Cardiac muscle cell (in vitro differentiated cells and primary cell): ENCODE data around the gene MBIP. TPM values are rescaled to one million over a fixed set of nuclear protein-coding genes. Genes with fewer than 3 reads are reported as not detected.

ENCODE experiments used
- DNase-seq, 2 donors: peaks; one replicate each; pipeline versions ENCODE4 v3.0.0 to v3.0.0-alpha.2; 2010 to 2017; ENCODE audit warnings: low read depth in 1 of 2, low spot score in 1 of 2
- H3K27ac ChIP-seq: fragments of 200-600 bp; sonication (generic); 2 replicates; pipeline ENCODE4 v1.5.1; 2016
- H3K27me3 ChIP-seq: fragments of 200-600 bp; sonication (generic); 2 replicates; pipeline ENCODE4 v1.6.0; 2016; ENCODE audit warnings: control low read depth
- H3K36me3 ChIP-seq: fragments of 200-600 bp; sonication (generic); 2 replicates; pipeline ENCODE4 v1.5.1; 2016; ENCODE audit warnings: control low read depth
- H3K4me1 ChIP-seq: fragments of 200-600 bp; sonication (generic); 2 replicates; pipeline ENCODE4 v1.8.1; 2017; ENCODE audit warnings: low read depth, mild to moderate bottlenecking, mixed run types
- H3K4me3 ChIP-seq: fragments of 200-600 bp; sonication (generic); 2 replicates; pipeline ENCODE4 v1.5.1; 2016; ENCODE audit warnings: mild to moderate bottlenecking
- H3K9me3 ChIP-seq: fragments of 200-600 bp; sonication (generic); 2 replicates; pipeline ENCODE4 v1.5.1; 2017; ENCODE audit warnings: low read depth, mild to moderate bottlenecking, control low read depth
- CTCF ChIP-seq: IDR thresholded peaks from 2 replicates; pipeline ENCODE4 v1.5.1; 2012; ENCODE audit warnings: low read depth, mild to moderate bottlenecking, low read length
- polyA plus RNA-seq: library from polyadenylated mRNA; unstranded; fragments of >200 nt; fragmentation: Nextera tagmentation; extraction: Ambion mirVana; gene quantifications from 2 replicates; pipeline ENCODE4 v1.2.1, GENCODE V29; 2016
- total RNA-seq: library from RNA; depleted of rRNA; stranded (reverse); fragments of >200 nt; gene quantifications from 2 replicates; pipeline ENCODE4 v1.2.3, GENCODE V29; 2016

The MBIP gene
- total and polyA plus RNA-seq, 2 experiments from 2014 or later, result 12.6 to 30.9 TPM

- TF ChIP-seq CTCF, result no peak
- no peaks in the 10 kb centered on the region for H3K9me3 ChIP-seq
- H3K27me3 ChIP-seq, result peaks cover 16% of the 10 kb centered on the region
- no peaks in the 10 kb centered on the region for H3K36me3 ChIP-seq
- DNase-seq, result no peak
- H3K4me3 ChIP-seq, result peak overlapping the region; percentile 55
- peak overlapping the region; percentile 90 for H3K27ac ChIP-seq
- H3K4me1 ChIP-seq, result peaks cover 13% of the 10 kb centered on the region
Measured at GRCh38 chr14:36319899-36320199, 588 bp downstream of the MBIP start.

GRCh38 chr14:36317650-36318049 is 2.8 kb downstream of the MBIP start:
- Histone ChIP-seq H3K4me1 (peaks cover 13% of the 10 kb centered on the region), H3K27me3 (peaks cover under 1% of the 10 kb centered on the region), H3K36me3 (no peaks in the 10 kb centered on the region), H3K4me3 (no peak overlapping the region), H3K27ac (no peak overlapping the region), H3K9me3 (no peaks in the 10 kb centered on the region)
- no peak for DNase-seq
- no peak for TF ChIP-seq CTCF

GRCh38 chr14:36316131-36316530 is 4.3 kb downstream of the MBIP start:
- no peak for TF ChIP-seq CTCF

GRCh38 chr14:36315159-36315853 is 5.1 kb downstream of the MBIP start:
- Histone ChIP-seq H3K27me3 (no peaks in the 10 kb centered on the region), H3K4me3 (no peak overlapping the region), H3K27ac (no peak overlapping the region), H3K36me3 (peaks cover 3% of the 10 kb centered on the region), H3K4me1 (peaks cover 17% of the 10 kb centered on the region), H3K9me3 (no peaks in the 10 kb centered on the region)
- no peak for DNase-seq
- TF ChIP-seq CTCF, result no peak

More at GRCh38 chr14:36316131-36316530, 4.3 kb downstream of the MBIP start:
- Histone ChIP-seq H3K9me3 (no peaks in the 10 kb centered on the region), H3K36me3 (no peaks in the 10 kb centered on the region), H3K4me1 (peaks cover 17% of the 10 kb centered on the region), H3K4me3 (no peak overlapping the region), H3K27me3 (no peaks in the 10 kb centered on the region), H3K27ac (no peak overlapping the region)
- no peak for DNase-seq

GRCh38 chr14:36313898-36314297 is 6.5 kb downstream of the MBIP start:
- Histone ChIP-seq H3K27me3 (no peaks in the 10 kb centered on the region), H3K9me3 (no peaks in the 10 kb centered on the region), H3K36me3 (peaks cover 11% of the 10 kb centered on the region), H3K27ac (no peak overlapping the region), H3K4me3 (no peak overlapping the region), H3K4me1 (peaks cover 15% of the 10 kb centered on the region)
- TF ChIP-seq CTCF, result no peak
- DNase-seq, result peak in 1 of 2 donors; percentile 10
